ENCODE results near the gene CDHR3.

- no peak for TF ChIP-seq POLR2A (IDR thresholded peaks at IDR 0.05)
- TF ChIP-seq, protein P1, sequence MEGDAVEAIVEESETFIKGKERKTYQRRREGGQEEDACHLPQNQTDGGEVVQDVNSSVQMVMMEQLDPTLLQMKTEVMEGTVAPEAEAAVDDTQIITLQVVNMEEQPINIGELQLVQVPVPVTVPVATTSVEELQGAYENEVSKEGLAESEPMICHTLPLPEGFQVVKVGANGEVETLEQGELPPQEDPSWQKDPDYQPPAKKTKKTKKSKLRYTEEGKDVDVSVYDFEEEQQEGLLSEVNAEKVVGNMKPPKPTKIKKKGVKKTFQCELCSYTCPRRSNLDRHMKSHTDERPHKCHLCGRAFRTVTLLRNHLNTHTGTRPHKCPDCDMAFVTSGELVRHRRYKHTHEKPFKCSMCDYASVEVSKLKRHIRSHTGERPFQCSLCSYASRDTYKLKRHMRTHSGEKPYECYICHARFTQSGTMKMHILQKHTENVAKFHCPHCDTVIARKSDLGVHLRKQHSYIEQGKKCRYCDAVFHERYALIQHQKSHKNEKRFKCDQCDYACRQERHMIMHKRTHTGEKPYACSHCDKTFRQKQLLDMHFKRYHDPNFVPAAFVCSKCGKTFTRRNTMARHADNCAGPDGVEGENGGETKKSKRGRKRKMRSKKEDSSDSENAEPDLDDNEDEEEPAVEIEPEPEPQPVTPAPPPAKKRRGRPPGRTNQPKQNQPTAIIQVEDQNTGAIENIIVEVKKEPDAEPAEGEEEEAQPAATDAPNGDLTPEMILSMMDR (IDR thresholded peaks at IDR 0.05), result no peak
Observed at GRCh38 chr7:105999256-105999655, 36.2 kb downstream of the CDHR3 start.
